ENCODE results near the gene CCDC88C.

Gene CCDC88C

GRCh38 chr14:91323671-91324605, 93.7 kb downstream of the CCDC88C start:
- H3K4me1 ChIP-seq (ENCODE audit: insufficient read depth, low read length), result peaks cover 29% of the 10 kb centered on the region
- H3K79me2 ChIP-seq (ENCODE audit: insufficient read depth, low read length), result 0 out of 2 replicates have a peak, but pooled peaks cover 3% of the 10 kb centered on the region
- TF ChIP-seq, protein P1, sequence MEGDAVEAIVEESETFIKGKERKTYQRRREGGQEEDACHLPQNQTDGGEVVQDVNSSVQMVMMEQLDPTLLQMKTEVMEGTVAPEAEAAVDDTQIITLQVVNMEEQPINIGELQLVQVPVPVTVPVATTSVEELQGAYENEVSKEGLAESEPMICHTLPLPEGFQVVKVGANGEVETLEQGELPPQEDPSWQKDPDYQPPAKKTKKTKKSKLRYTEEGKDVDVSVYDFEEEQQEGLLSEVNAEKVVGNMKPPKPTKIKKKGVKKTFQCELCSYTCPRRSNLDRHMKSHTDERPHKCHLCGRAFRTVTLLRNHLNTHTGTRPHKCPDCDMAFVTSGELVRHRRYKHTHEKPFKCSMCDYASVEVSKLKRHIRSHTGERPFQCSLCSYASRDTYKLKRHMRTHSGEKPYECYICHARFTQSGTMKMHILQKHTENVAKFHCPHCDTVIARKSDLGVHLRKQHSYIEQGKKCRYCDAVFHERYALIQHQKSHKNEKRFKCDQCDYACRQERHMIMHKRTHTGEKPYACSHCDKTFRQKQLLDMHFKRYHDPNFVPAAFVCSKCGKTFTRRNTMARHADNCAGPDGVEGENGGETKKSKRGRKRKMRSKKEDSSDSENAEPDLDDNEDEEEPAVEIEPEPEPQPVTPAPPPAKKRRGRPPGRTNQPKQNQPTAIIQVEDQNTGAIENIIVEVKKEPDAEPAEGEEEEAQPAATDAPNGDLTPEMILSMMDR (IDR thresholded peaks at IDR 0.05; ENCODE audit: borderline replicate concordance, extremely low read depth, low read length, poor library complexity, severe bottlenecking), result peak; percentile 99
- TF ChIP-seq EZH2 (IDR thresholded peaks at IDR 0.05; ENCODE audit: borderline replicate concordance, low read depth, low read length, severe bottlenecking), result no peak
- peaks cover 94% of the 10 kb centered on the region for H3K36me3 ChIP-seq (ENCODE audit: insufficient read depth, low read length)
- H2AFZ ChIP-seq (ENCODE audit: low read depth, low read length), result peak overlapping the region; percentile 69
- H4K20me1 ChIP-seq (ENCODE audit: insufficient read depth, low read length), result 0 out of 2 replicates have a peak, but pooled peaks cover 2% of the 10 kb centered on the region
- DNase-seq (peak; percentile 85), ATAC-seq (ENCODE audit: insufficient read depth, low read depth) (peak; percentile 92)
- no peaks in the 10 kb centered on the region for H3K9me3 ChIP-seq (ENCODE audit: insufficient read depth, low read length, severe bottlenecking)
- peak overlapping the region; percentile 55 for H3K9ac ChIP-seq (ENCODE audit: low read depth, low read length)
- peak overlapping the region; percentile 86 for H3K27ac ChIP-seq (ENCODE audit: low read length)
- H3K4me2 ChIP-seq (ENCODE audit: insufficient read depth, low read length), result peak overlapping the region; percentile 72
- peak overlapping the region in 1 of 2 experiments; percentile 53; a peak in 3 of 4 replicates for H3K4me3 ChIP-seq (ENCODE audit: low read depth in 1 of 2, low read length in 2 of 2)
- no peaks in the 10 kb centered on the region for H3K27me3 ChIP-seq (ENCODE audit: insufficient read depth, low read length, poor library complexity)

DNA sequence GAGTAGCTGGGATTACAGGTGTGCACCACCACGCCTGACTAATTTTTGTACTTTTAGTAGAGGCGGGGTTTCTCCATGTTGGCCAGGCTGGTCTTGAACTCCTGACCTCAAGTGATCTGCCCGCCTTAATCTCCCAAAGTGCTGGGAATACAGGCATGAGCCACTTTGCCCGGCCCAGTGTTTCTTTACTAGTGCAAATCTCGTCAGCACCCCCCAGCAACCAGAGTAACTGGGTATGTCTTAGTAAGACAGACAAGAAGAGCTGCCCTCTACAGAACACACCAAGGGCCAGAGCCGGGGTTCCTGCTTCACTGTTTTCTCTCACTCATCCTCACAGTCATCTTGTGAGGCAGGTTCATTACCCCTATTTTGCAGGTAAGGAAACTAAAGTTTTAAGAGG, 94.6 kb downstream of the CCDC88C start:
- no peaks in the 10 kb centered on the region for H3K27me3 ChIP-seq (ENCODE audit: insufficient read depth, low read length, poor library complexity)
- H3K27ac ChIP-seq (ENCODE audit: low read length), result peak overlapping the region; percentile 86
- peaks cover 38% of the 10 kb centered on the region for H3K4me1 ChIP-seq (ENCODE audit: insufficient read depth, low read length)
- peaks cover 93% of the 10 kb centered on the region for H3K36me3 ChIP-seq (ENCODE audit: insufficient read depth, low read length)
- TF ChIP-seq, protein P1 (IDR thresholded peaks at IDR 0.05; ENCODE audit: borderline replicate concordance, extremely low read depth, low read length, poor library complexity, severe bottlenecking), result no peak
- no peak for TF ChIP-seq EZH2 (IDR thresholded peaks at IDR 0.05; ENCODE audit: borderline replicate concordance, low read depth, low read length, severe bottlenecking)
- no peaks in the 10 kb centered on the region for H3K9me3 ChIP-seq (ENCODE audit: insufficient read depth, low read length, severe bottlenecking)
- H3K79me2 ChIP-seq (ENCODE audit: insufficient read depth, low read length), result 0 out of 2 replicates have a peak, but pooled peaks cover 3% of the 10 kb centered on the region
- no peak overlapping the region for H2AFZ ChIP-seq (ENCODE audit: low read depth, low read length)
- ATAC-seq (ENCODE audit: insufficient read depth, low read depth) (no peak), DNase-seq (no peak)
- peak overlapping the region; percentile 72 for H3K4me2 ChIP-seq (ENCODE audit: insufficient read depth, low read length)
- H3K4me3 ChIP-seq (ENCODE audit: low read depth in 1 of 2, low read length in 2 of 2), result no peak overlapping the region
- 0 out of 2 replicates have a peak, but pooled peaks cover 3% of the 10 kb centered on the region for H4K20me1 ChIP-seq (ENCODE audit: insufficient read depth, low read length)
- peak overlapping the region; percentile 55; the same call in 1 of the 2 replicates for H3K9ac ChIP-seq (ENCODE audit: low read depth, low read length)

- H3K4me1 ChIP-seq (ENCODE audit: insufficient read depth, low read length), result peaks cover 42% of the 10 kb centered on the region
- H3K79me2 ChIP-seq (ENCODE audit: insufficient read depth, low read length), result 0 out of 2 replicates have a peak, but pooled peaks cover 3% of the 10 kb centered on the region
- H3K4me2 ChIP-seq (ENCODE audit: insufficient read depth, low read length), result no peak overlapping the region
- 0 out of 2 replicates have a peak, but pooled peaks cover 3% of the 10 kb centered on the region for H4K20me1 ChIP-seq (ENCODE audit: insufficient read depth, low read length)
- H2AFZ ChIP-seq (ENCODE audit: low read depth, low read length), result no peak overlapping the region
- TF ChIP-seq EZH2 (IDR thresholded peaks at IDR 0.05; ENCODE audit: borderline replicate concordance, low read depth, low read length, severe bottlenecking), result no peak
- TF ChIP-seq, protein P1 (IDR thresholded peaks at IDR 0.05; ENCODE audit: borderline replicate concordance, extremely low read depth, low read length, poor library complexity, severe bottlenecking), result no peak
- DNase-seq (no peak), ATAC-seq (ENCODE audit: insufficient read depth, low read depth) (no peak)
- H3K9ac ChIP-seq (ENCODE audit: low read depth, low read length), result no peak overlapping the region
- no peak overlapping the region for H3K27ac ChIP-seq (ENCODE audit: low read length)
- no peaks in the 10 kb centered on the region for H3K27me3 ChIP-seq (ENCODE audit: insufficient read depth, low read length, poor library complexity)
- H3K4me3 ChIP-seq (ENCODE audit: low read depth in 1 of 2, low read length in 2 of 2), result no peak overlapping the region
- no peaks in the 10 kb centered on the region for H3K9me3 ChIP-seq (ENCODE audit: insufficient read depth, low read length, severe bottlenecking)
- H3K36me3 ChIP-seq (ENCODE audit: insufficient read depth, low read length), result peaks cover 89% of the 10 kb centered on the region
Observed at GRCh38 chr14:91322623-91323022, 95.0 kb downstream of the CCDC88C start.

Data from DND-41 (cell line).